HG02840 (cell line): ENCODE results near the gene MYO9A.

ENCODE experiments used
- ATAC-seq: cut with Tn5 transposase; IDR thresholded peaks from one replicate; pipeline ENCODE4 v1.9.1; 2021; ENCODE audit warnings: mild to moderate bottlenecking, moderate library complexity, moderate number of reproducible peaks; ENCODE audit not compliant: unreplicated experiment, low FRiP score

Gene MYO9A, protein sequence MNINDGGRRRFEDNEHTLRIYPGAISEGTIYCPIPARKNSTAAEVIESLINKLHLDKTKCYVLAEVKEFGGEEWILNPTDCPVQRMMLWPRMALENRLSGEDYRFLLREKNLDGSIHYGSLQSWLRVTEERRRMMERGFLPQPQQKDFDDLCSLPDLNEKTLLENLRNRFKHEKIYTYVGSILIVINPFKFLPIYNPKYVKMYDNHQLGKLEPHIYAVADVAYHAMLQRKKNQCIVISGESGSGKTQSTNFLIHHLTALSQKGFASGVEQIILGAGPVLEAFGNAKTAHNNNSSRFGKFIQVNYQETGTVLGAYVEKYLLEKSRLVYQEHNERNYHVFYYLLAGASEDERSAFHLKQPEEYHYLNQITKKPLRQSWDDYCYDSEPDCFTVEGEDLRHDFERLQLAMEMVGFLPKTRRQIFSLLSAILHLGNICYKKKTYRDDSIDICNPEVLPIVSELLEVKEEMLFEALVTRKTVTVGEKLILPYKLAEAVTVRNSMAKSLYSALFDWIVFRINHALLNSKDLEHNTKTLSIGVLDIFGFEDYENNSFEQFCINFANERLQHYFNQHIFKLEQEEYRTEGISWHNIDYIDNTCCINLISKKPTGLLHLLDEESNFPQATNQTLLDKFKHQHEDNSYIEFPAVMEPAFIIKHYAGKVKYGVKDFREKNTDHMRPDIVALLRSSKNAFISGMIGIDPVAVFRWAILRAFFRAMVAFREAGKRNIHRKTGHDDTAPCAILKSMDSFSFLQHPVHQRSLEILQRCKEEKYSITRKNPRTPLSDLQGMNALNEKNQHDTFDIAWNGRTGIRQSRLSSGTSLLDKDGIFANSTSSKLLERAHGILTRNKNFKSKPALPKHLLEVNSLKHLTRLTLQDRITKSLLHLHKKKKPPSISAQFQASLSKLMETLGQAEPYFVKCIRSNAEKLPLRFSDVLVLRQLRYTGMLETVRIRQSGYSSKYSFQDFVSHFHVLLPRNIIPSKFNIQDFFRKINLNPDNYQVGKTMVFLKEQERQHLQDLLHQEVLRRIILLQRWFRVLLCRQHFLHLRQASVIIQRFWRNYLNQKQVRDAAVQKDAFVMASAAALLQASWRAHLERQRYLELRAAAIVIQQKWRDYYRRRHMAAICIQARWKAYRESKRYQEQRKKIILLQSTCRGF (N-terminal part only)

DNA sequence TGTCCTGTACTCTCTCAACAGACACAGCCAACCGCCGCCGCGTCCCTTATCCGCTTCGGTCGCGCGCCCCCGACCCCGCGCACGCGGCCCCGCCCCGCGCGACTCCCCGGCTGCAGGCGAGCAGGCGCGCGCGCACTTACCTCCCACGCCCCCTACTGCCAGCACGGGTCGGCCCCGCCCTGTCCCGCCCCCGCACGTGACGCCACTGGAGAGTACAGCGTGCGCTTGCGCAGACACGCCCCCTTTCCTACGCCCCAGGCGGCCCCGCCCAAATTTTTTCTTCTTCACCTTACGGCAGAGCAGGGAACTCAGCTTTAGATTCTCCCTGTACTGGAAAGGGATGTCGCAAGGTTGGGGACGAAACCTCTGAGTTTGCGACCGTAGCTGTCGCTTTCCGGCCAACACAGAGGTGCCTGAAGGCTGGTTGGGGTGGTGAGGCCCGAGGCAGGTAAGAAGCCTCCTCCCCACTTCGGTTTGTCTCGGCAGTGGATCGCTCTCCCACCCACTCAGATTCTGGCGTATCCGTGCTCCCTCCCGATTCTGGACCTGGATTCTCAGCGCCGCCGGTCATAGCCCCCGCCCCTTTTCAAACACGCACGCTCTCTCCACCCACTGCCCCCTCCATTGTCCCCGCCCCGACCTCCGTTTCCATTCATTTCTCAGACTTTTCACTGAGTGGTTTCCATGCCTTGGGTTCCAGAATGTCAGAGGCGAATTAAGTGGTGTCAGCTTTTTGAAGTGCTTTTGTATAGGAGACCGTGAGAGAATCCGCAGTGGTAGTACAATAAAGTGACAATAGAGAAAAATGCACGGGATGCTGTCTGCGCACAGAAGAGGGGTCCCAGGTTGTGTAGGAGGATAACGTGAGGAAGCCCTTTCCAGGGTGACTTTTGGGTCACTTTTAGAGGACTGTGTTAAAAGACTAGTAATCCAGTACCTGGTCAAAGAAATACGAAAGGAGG is at the start of gene MYO9A, which contains the start of gene SENP8:
TSS of gene MYO9A (minus strand) at position 134 of the 962 bp plus-strand sequence. CDS start 71,587 bp downstream, outside the sequence.
TSS of gene SENP8 (plus strand) at position 387 of the 962 bp plus-strand sequence. CDS start 21,221 bp downstream, outside the sequence.
- ATAC-seq = peak; percentile 73

- no peak for ATAC-seq
Observed at GRCh38 chr15:72167445-72167844, 49.5 kb upstream of the MYO9A start.

GRCh38 chr15:72166716-72167417 is 48.9 kb upstream of the MYO9A start:
- no peak for ATAC-seq

GRCh38 chr15:72163719-72164118 is 45.8 kb upstream of the MYO9A start:
- no peak for ATAC-seq

DNA sequence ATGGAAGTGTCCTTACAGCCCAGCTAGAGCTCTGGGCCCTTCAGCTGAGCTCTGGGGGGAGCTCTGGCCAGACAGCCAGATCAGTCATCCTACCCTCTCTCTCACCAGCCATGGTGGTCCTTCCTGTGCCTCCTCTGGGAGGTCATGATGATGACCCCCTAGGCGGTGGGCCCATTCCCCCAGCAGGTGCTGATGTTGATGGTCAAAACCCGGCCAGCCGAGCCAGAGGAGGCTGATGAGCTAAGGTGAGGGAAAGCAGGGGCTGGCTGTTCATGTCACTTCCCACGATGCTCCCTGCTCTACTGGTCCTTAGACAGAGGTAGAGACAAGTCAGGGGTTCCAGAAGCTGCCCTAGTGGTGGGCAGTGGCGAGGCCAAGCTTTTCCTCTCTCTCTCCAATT is 44.6 kb upstream of the MYO9A start:
- no peak for ATAC-seq

DNA sequence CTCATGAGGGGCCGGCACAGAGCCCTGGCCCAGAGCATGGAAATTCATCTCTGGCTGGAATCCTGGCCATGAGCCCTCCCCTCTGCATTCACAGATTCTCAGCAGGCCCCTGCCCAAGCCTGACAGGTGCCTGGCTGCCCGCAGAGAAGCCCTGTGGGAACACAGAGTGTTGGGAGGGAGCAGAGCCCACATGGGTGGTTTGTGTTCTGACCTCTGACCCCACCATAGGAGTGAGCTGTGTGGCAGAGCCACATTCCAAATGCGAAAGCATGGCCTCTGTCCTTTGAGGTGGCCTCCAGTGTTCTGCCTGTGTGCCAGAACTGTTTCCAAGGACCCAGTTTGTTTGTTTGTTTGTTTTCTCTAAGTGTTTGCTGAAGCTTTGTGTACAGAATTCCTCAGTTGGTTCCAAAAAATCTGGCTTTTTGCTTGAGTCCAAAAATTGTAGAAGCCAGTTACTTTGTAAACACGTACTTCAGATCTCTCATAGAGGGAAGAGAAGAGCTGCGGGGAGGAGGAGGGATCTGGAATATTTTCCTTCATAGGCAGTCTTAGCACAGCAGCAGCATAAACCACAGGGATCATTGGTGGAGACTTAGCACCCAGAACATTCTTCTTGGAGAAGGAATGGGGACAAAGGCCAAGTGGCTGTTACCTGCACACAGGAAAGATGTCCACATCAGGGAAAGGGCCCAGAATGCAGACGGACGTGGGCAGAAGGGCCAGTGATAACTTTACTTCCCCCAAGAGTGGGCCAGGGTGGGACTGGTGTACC is 43.6 kb upstream of the MYO9A start:
- no peak for ATAC-seq

DNA sequence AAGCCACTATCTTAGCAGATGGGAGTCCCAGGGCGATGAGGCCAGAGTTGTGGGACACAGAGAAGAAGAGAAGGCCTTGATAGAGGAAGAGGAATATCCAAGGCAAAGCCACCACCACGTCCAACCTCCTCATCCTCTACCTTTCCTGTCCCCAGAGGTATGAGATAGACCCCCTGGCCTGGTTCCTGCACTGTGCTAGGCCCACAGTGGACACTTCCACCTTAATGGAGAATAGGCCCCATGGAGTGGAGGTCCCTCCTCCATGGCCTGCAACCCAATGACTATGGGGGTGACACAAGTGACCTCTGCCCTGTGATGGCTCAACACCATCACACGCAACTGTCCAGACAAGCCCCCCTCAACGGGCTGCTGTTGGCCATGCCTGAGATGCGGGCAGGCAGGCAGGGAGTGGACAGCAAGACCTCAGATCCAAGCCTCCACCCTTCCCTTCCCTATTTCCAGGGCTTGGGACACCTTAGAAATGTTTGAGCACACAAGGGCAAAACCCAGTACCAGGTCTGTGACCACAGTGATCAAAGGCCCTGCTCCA is 42.8 kb upstream of the MYO9A start:
- ATAC-seq = no peak

DNA sequence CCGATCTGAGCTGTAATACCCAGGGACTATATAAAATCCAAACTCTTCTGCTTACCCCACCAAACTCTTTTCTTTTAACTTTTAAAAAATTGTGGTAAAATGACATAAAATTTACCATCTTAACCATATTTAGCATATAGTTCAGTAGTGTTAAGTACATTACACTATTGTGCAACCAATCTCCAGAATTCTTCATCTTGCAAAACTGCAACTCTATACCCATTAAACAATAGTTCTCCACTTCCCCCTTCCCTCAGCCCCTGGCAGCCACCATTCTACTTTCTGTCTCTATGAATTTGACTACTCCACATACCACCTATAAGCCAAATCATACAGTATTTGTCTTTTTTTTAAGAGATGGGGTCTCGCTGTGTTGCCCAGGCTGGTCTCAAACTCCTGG is 39.0 kb upstream of the MYO9A start:
- ATAC-seq = no peak

DNA sequence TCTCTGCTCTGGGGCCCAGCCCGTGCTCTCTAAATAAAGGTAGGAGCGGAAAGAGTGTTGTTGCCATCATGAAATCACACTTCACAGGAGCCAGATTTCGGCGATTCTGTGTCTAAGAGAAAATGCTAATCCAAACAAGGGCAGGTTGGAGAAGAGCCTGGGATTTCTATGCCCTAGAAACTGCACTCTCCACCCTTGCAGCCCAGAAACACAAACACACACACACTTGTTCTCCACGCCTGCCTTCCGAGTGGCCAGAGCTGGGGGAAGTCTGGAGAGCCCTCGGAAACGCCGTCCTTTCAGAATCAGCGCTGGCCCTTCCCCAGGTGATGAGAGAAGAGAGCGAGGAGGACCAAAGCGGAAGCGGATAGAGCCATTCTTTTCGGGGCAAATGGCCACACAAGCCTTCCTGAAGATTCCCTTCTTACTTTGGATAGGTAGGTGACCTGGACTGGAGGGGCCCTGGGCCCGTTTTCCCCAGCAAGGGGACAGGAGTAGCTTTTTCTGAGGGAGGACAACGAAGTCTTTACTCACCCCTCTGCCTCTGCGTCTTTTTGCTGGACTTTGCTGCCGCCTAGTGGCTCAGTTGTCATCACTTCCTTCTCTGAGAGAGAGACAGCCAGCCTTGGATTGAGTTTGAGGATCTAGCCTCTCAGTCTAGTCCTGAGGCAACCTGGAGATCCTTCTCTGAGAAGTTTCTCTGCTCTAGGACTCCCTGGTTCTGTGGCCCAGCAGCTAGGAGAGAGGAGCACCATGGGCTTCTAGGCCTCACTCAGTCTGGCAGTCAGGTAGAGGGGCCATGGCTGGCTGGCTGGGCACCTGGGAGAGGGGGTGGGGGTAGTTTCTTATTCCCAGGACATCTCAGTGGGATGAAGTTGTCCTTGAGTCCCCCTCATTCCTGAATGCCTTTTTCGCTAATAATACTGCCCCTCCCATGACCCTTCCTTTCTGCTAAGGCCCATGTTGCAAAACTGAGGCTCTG is 38.0 kb upstream of the MYO9A start:
- ATAC-seq = no peak

DNA sequence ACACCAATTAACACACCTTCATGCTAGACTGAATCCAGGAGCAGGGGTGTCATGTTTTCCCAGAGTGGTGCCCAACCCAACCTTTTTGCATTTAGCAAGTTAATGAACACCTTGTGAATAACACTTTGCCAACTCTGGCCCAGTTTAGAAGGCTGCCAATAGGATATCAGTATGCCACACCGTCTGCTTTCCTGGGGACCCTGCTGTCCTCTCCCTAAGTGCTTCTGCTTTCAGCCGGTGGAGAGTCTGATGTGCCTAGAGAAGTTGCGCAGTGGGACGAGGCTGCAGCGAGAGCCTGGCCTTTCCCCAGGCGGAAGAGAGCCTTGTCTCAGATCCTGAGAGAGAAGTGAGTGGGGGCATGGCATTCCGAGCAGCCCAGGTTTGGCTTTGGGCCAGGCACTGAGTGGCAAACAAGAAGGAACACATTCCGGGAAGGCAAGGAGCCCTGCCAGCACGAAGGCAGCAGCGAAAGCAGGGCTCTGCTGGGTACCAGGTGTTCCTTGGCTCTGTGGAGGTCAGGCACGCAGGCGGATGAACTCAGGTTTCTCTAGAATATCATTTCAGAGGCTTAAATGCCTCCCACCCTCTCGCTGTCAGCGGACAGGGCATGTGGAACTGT is 37.2 kb upstream of the MYO9A start:
- no peak for ATAC-seq

- no peak for ATAC-seq
Observed at GRCh38 chr15:72154316-72154715, 36.4 kb upstream of the MYO9A start.

DNA sequence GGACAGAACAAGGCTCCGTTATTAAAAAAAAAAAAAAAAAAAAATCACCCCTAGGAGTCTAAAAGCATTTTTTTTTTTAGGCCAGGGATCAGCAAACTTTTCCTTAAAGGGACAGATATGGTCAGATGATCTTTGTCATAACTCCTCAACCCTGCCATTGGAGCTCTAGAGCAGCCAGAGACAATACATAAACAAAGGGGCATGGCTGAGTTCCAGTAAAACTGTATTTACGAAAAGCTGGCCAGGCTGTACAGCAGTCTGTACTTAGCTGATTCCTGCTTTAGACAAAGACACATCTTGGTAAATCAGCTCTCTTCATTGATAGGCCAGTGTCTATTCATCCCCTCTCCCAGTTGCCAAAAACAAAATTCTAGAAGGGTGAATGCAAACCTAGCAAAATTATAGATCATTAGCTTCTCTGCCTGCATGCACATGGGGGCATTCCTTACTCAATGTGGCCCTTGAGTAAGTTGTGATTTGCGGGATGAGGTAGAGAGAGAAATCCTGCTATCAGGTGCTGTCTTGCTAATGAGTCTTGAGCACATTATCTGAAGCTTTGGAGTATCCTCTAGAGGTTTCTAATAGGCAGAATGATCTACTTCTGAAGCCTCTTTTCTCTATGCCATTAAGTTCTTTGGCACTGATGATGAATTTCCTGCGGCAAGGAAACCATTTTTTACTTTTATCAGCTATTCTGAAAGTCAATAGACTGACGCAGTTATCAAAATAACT is 35.5 kb upstream of the MYO9A start:
- no peak for ATAC-seq

GRCh38 chr15:72147418-72147817 is 29.5 kb upstream of the MYO9A start:
- no peak for ATAC-seq

DNA sequence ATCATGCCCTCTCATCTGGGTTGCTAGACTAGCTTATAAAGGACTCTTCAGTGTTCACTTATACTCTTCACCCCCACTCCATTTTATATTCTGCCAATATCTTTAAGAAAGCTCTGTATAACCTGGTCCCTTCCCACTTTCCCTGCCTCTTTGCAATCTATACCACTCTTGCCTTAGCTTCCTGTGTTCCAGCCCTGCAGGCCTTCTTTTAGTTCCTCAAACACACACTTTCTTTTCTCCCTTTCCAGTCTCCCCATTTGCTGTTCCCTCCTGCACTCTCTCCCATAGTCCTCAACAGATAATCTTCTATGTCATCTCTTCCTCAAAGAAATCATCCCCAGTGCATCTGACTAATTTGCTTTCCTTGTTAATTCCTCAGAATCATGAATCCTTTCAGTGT is 29.0 kb upstream of the MYO9A start:
- ATAC-seq = no peak

GRCh38 chr15:72146221-72146620 is 28.3 kb upstream of the MYO9A start:
- no peak for ATAC-seq
